Spleen (tissue), 11 donors: Measurements from ENCODE around the gene HES6. TPM values are rescaled to one million over a fixed set of nuclear protein-coding genes. Genes with fewer than 3 reads are reported as not detected.

Experiments used
- DNase-seq: peaks from one replicate; pipeline ENCODE4 v3.0.0-alpha.2; 2020
- H3K27ac ChIP-seq, 8 donors: fragments of 200-600 bp; sonication (generic) in 7 of 8; 1 replicate in 4 of 8; 2 replicates in 4 of 8; pipeline versions ENCODE4 v1.5.0 to v1.8.0; 2016 to 2021; ENCODE audit warnings: inconsistent platforms in 4 of 8, mild to moderate bottlenecking in 4 of 8, moderate library complexity in 1 of 8
- H3K27me3 ChIP-seq, 7 donors: fragments of 200-600 bp; sonication (generic) in 6 of 7; replicated peaks in 1 of 7; 1 replicate in 4 of 7; 2 replicates in 3 of 7; pipeline versions ENCODE4 v1.5.0 to v1.8.0; 2016 to 2021; ENCODE audit warnings: inconsistent platforms in 3 of 7, mild to moderate bottlenecking in 1 of 7
- H3K36me3 ChIP-seq, 6 donors: fragments of 200-600 bp; sonication (generic) in 5 of 6; 1 replicate in 4 of 6; 2 replicates in 2 of 6; pipeline versions ENCODE4 v1.5.0 to v1.8.0; 2016 to 2021; ENCODE audit warnings: inconsistent platforms in 2 of 6
- H3K4me1 ChIP-seq, 6 donors: fragments of 200-600 bp; sonication (generic) in 5 of 6; 1 replicate in 3 of 6; 2 replicates in 3 of 6; pipeline versions ENCODE4 v1.5.0 to v1.8.0; 2016 to 2021; ENCODE audit warnings: inconsistent platforms in 3 of 6
- H3K4me3 ChIP-seq, 8 donors: fragments of 200-600 bp; sonication (generic) in 7 of 8; 1 replicate in 4 of 8; 2 replicates in 4 of 8; pipeline versions ENCODE4 v1.5.0 to v1.8.0; 2016 to 2021; ENCODE audit warnings: inconsistent platforms in 4 of 8, mild to moderate bottlenecking in 4 of 8, moderate library complexity in 2 of 8
- H3K9me3 ChIP-seq, 8 donors: fragments of 200-600 bp; sonication (generic) in 7 of 8; 1 replicate in 4 of 8; 2 replicates in 4 of 8; pipeline versions ENCODE4 v1.5.0 to v1.8.0; 2016 to 2021; ENCODE audit warnings: inconsistent platforms in 4 of 8
- POLR2A ChIP-seq, 3 donors: fragments of 450-650 bp; IDR thresholded peaks; one replicate each; pipeline ENCODE4 v1.5.1; 2017; ENCODE audit warnings: antibody characterized with exemption in 3 of 3, mild to moderate bottlenecking in 1 of 3
- POLR2AphosphoS5 ChIP-seq, 3 donors: sonication (generic); formaldehyde crosslinking; IDR thresholded peaks; one replicate each; pipeline ENCODE4 v1.5.1; 2017; ENCODE audit warnings: antibody characterized with exemption in 3 of 3
- WGBS, 5 donors: extraction: QIAGEN DNeasy Blood & Tissue Kit in 3 of 5; methylation state at CpG; one replicate each; pipeline versions ENCODE4 v1.1.5 to v1.1.7; 2013 to 2018; 5-methylcytosine and 5-hydroxymethylcytosine counted together
- intact Hi-C: fragments of 100-400 bp; cut with DNase I; formaldehyde crosslinking; loops from one replicate; pipeline ENCODE4 v1.15.0; 2023; ENCODE audit warnings: low total_unique reads
- polyA plus RNA-seq, 3 donors: library from polyadenylated mRNA; stranded (reverse); fragments of 200-250 nt; gene quantifications; one replicate each; pipeline ENCODE4 v1.2.1, GENCODE V29; 2013
- total RNA-seq, 7 donors: library from RNA; depleted of rRNA in 3 of 7; stranded (reverse); fragments of >200 nt in 3 of 7; fragmentation: NEBNext Ultra II Directional in 4 of 7; extraction: Animal tissue kit (Norgen Biotek cat#: 25700) in 4 of 7; gene quantifications; one replicate each; pipeline versions ENCODE4 v1.1.0 to v1.2.1, GENCODE V29; 2016 to 2021
- TF ChIP-seq, protein P1 (sequence below), 11 experiments: fragments of 200-600 bp in 7 of 11; fragments of 450-650 bp in 4 of 11; sonication (generic) in 4 of 11; IDR thresholded peaks in 8 of 11; conservative IDR thresholded peaks in 3 of 11; 1 replicate in 7 of 11; 2 replicates in 4 of 11; pipeline versions ENCODE4 v1.4.0 to v1.8.0; 2016 to 2021; ENCODE audit warnings: antibody characterized with exemption in 11 of 11, inconsistent platforms in 4 of 11, mild to moderate bottlenecking in 1 of 11
- donor health status: healthy with polysubstance abuse.
- donor health status: DM: no; HTN: no; CAD: no; lungs with moderate emphysema.
- donor health status: DM: no; HTN: no; CAD: no.
- donor health status: Bipolar disorder and iron deficiency.
- donor health status: healthy.
- donor health status: DM: no; HTN: no; CAD: no.
- donor health status: DM: yes; HTN: yes; CAD: no.

Gene HES6
- total and polyA plus RNA-seq, 10 donors = 3.9 to 22.7 (median 8.3) TPM

DNA sequence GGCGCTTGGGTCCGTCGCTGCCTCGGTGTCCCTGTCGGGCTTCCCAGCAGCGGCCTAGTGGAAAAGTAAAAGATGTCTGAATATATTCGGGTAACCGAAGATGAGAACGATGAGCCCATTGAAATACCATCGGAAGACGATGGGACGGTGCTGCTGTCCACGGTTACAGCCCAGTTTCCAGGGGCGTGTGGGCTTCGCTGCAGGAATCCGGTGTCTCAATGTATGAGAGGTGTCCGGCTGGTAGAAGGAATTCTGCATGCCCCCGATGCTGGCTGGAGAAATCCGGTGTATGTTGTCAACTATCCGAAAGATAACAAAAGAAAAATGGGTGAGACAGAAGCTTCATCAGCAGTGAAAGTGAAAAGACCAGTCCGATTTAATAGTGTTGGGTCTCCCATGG, 8.0 kb downstream of the HES6 start:
- intact Hi-C loops = no loop called here
- no peaks in the 10 kb centered on the region for H3K9me3 ChIP-seq
- peaks cover 0 to 38% (median 20%) of the 10 kb centered on the region in 6 donors for H3K4me1 ChIP-seq
- H3K27me3 ChIP-seq = peaks cover 0 to 16% (median 0%) of the 10 kb centered on the region in 7 donors
- H3K36me3 ChIP-seq = peaks cover 0 to 19% (median 0%) of the 10 kb centered on the region in 6 donors
- WGBS, 5 donors = 58 to 65% (median 64%) methylated on average over 21 of the region's 21 CpGs
- no peak for TF ChIP-seq POLR2A (IDR thresholded peaks at IDR 0.05)
- TF ChIP-seq, protein P1, sequence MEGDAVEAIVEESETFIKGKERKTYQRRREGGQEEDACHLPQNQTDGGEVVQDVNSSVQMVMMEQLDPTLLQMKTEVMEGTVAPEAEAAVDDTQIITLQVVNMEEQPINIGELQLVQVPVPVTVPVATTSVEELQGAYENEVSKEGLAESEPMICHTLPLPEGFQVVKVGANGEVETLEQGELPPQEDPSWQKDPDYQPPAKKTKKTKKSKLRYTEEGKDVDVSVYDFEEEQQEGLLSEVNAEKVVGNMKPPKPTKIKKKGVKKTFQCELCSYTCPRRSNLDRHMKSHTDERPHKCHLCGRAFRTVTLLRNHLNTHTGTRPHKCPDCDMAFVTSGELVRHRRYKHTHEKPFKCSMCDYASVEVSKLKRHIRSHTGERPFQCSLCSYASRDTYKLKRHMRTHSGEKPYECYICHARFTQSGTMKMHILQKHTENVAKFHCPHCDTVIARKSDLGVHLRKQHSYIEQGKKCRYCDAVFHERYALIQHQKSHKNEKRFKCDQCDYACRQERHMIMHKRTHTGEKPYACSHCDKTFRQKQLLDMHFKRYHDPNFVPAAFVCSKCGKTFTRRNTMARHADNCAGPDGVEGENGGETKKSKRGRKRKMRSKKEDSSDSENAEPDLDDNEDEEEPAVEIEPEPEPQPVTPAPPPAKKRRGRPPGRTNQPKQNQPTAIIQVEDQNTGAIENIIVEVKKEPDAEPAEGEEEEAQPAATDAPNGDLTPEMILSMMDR (IDR thresholded peaks at IDR 0.05 in 8 of 11, conservative IDR thresholded peaks at IDR 0.05 in 3 of 11) = no peak
- TF ChIP-seq POLR2AphosphoS5 (IDR thresholded peaks at IDR 0.05) = no peak
- no peak for DNase-seq
- peak overlapping the region in 1 of 8 donors; percentile 81 for H3K27ac ChIP-seq
- H3K4me3 ChIP-seq = peak overlapping the region in 6 of 8 donors; percentile 51 to 87 (median 62)

DNA sequence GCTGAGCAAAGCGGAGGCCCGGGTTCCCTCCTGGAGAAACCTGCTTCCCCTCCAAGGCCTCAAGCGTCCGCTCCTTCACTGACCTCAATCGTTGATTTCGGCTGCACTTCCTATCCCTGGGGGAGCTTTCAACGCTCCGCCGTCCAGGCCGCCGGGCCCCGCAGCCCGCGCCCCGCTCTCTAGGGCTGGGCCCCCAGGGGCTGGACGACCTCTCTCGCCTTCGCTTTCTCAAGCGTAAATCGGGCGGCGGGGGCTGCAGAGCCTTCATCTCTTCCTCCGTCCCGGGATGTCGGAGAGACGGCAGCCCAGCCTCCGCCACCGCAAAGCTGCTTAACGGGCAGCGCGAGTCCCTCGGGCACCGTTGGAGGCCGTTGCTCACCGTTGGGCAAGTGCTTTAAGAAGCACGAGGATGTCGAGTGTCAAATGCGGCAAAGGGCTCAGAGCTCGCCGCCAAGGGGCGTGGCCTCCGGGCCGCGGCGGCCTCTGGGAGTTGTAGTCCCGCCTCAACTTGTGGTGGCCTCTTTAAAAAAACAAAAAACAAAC, 8.5 kb downstream of the HES6 start:
- peak overlapping the region; percentile 51 to 87 (median 60) for H3K4me3 ChIP-seq
- peaks cover 0 to 40% (median 20%) of the 10 kb centered on the region in 6 donors for H3K4me1 ChIP-seq
- peaks cover 0 to 24% (median under 1%) of the 10 kb centered on the region in 6 donors for H3K36me3 ChIP-seq
- WGBS, 5 donors = 1 to 12% (median 3%) methylated on average over 23 to 46 of the region's 46 CpGs
- intact Hi-C loops = no loop called here
- peaks cover 0 to 11% (median 0%) of the 10 kb centered on the region in 7 donors for H3K27me3 ChIP-seq
- no peaks in the 10 kb centered on the region for H3K9me3 ChIP-seq
- peak overlapping the region in 6 of 8 donors; percentile 3 to 81 (median 49) for H3K27ac ChIP-seq
- no peak for TF ChIP-seq POLR2A (IDR thresholded peaks at IDR 0.05)
- peak; percentile 81 to 82 (median 81) for TF ChIP-seq POLR2AphosphoS5 (IDR thresholded peaks at IDR 0.05)
- TF ChIP-seq, protein P1 (IDR thresholded peaks at IDR 0.05 in 8 of 11, conservative IDR thresholded peaks at IDR 0.05 in 3 of 11) = no peak
- peak; percentile 94 for DNase-seq

- no peak for DNase-seq
- peaks cover 0 to 44% (median 20%) of the 10 kb centered on the region in 6 donors for H3K4me1 ChIP-seq
- H3K27me3 ChIP-seq = peaks cover 0 to 5% (median 0%) of the 10 kb centered on the region in 7 donors
- H3K9me3 ChIP-seq = no peaks in the 10 kb centered on the region
- no peak for TF ChIP-seq POLR2A (IDR thresholded peaks at IDR 0.05)
- no peak for TF ChIP-seq POLR2AphosphoS5 (IDR thresholded peaks at IDR 0.05)
- H3K27ac ChIP-seq = peak overlapping the region in 1 of 8 donors; percentile 81
- H3K36me3 ChIP-seq = peaks cover 0 to 30% (median 3%) of the 10 kb centered on the region in 6 donors
- 79 to 86% (median 82%) methylated on average over 5 of the region's 5 CpGs for WGBS, 5 donors
- intact Hi-C loops = no loop called here
- H3K4me3 ChIP-seq = peak overlapping the region; percentile 51 to 87 (median 60)
Measured at GRCh38 chr2:238230699-238231098, 9.1 kb downstream of the HES6 start.

DNA sequence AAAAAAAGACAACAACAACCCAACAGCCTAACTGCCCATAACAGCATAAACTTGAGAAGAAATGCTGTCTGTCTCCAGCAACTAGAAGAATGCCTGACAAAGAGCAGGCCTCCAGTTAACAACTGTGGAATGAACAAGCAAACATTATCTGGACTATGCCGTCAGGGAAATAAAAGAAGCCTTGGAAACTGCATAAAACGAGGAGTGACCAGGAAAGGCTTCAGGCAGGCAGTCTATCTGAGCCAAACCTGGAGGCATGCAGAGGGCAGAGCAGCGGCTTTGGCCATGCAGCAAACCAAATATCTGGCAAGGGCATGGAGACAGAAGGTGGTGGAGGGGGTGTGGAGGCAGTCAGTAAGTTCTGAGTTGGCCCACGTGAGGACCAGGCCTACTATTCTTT, 11.1 kb downstream of the HES6 start:
- 66 to 91% (median 83%) methylated on average over 4 of the region's 4 CpGs for WGBS, 5 donors
- TF ChIP-seq POLR2AphosphoS5 (IDR thresholded peaks at IDR 0.05) = no peak
- no peak for TF ChIP-seq POLR2A (IDR thresholded peaks at IDR 0.05)
- TF ChIP-seq, protein P1 (IDR thresholded peaks at IDR 0.05 in 8 of 11, conservative IDR thresholded peaks at IDR 0.05 in 3 of 11) = no peak

More for the DNA sequence above, 11.1 kb downstream of the HES6 start:
- Histone ChIP-seq H3K27ac (no peak overlapping the region), H3K4me1 (peaks cover 0 to 35% (median 17%) of the 10 kb centered on the region in 6 donors), H3K36me3 (peaks cover 0 to 50% (median 6%) of the 10 kb centered on the region in 6 donors), H3K27me3 (no peaks in the 10 kb centered on the region), H3K4me3 (no peak overlapping the region), H3K9me3 (no peaks in the 10 kb centered on the region)
- DNase-seq = no peak
- intact Hi-C loops = no loop called here
